ENCODE data around the gene GPX1.
"Not testable (repeated sequence)": the region's sequence is repeated elsewhere in the genome, so short reads cannot be mapped to it uniquely, and the experiment has no call there.

Gene GPX1

DNA sequence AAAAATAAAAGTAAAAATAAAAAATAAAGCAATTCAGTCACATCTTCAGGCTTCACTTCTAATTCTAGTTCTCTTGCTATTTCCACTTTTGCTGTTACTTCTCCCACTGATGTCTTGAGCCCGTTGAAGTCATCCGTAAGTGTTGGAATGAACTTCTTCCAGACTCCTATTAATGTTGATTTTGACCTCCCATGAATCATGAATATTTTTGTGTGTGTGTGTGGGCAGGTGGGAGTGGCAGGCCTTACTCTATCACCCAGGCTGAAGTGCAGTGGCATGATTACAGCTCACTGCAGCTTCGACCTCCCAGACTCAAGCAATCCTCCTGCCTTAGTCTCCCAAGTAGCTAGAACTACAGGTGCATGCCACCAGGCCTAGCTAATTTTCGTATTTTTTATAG lies 29.0 kb downstream of the GPX1 start:
- no peaks in the 10 kb centered on the region for H3K9me3 ChIP-seq (replicated peaks; ENCODE audit: insufficient read depth, low read length)
- H3K27me3 ChIP-seq (replicated peaks; ENCODE audit: insufficient read depth, low read length) = no peaks in the 10 kb centered on the region
- H3K4me2 ChIP-seq (ENCODE audit: low read depth, low read length) = no peak overlapping the region
- no peaks in the 10 kb centered on the region for H4K20me1 ChIP-seq (ENCODE audit: insufficient read depth, low read length)
- H3K9me2 ChIP-seq (replicated peaks; ENCODE audit: insufficient read depth, low read length) = no peaks in the 10 kb centered on the region
- H3K4me3 ChIP-seq (ENCODE audit: low read length) = no peak overlapping the region
- H3K27ac ChIP-seq (ENCODE audit: low read length) = no peak overlapping the region
- H2AFZ ChIP-seq (ENCODE audit: low read length) = no peak overlapping the region
- no peaks in the 10 kb centered on the region for H3K4me1 ChIP-seq (ENCODE audit: low read length)
- H3K9ac ChIP-seq (ENCODE audit: low read length) = no peak overlapping the region
- no peaks in the 10 kb centered on the region for H3F3A ChIP-seq (ENCODE audit: insufficient read depth, low read length)
- H3K36me3 ChIP-seq (replicated peaks; ENCODE audit: insufficient read depth, low read length) = 0 out of 2 replicates have a peak, but pooled peaks cover 4% of the 10 kb centered on the region
- DNase-seq = no peak
- TF ChIP-seq EZH2 (optimal IDR thresholded peaks at IDR 0.05; ENCODE audit: low read depth, low read length) (no peak), EZH2phosphoT487 (IDR thresholded peaks at IDR 0.05; ENCODE audit: low read length) (no peak)
- TF ChIP-seq, protein P1, sequence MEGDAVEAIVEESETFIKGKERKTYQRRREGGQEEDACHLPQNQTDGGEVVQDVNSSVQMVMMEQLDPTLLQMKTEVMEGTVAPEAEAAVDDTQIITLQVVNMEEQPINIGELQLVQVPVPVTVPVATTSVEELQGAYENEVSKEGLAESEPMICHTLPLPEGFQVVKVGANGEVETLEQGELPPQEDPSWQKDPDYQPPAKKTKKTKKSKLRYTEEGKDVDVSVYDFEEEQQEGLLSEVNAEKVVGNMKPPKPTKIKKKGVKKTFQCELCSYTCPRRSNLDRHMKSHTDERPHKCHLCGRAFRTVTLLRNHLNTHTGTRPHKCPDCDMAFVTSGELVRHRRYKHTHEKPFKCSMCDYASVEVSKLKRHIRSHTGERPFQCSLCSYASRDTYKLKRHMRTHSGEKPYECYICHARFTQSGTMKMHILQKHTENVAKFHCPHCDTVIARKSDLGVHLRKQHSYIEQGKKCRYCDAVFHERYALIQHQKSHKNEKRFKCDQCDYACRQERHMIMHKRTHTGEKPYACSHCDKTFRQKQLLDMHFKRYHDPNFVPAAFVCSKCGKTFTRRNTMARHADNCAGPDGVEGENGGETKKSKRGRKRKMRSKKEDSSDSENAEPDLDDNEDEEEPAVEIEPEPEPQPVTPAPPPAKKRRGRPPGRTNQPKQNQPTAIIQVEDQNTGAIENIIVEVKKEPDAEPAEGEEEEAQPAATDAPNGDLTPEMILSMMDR (IDR thresholded peaks at IDR 0.05; ENCODE audit: low read length) = no peak
- H3K79me2 ChIP-seq (ENCODE audit: low read length) = 0 out of 2 replicates have a peak, but pooled peaks cover under 1% of the 10 kb centered on the region

DNA sequence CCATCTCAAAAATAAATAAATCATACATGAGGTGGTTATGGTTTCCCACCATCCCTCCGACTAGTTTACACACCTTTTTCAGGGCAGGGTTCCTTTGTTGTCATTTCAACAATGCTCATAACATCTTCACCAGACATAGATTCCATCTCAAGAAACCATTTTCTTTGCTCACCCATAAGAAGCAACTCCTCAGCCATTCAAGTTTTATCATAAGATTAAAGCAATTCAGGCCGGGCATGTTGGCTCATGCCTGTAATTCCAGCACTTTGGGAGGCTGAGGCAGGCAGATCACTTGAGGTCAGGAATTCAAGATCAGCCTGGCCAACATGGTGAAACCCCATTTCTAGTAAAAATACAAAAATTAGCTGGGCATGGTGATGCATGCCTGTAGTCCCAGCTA lies 29.8 kb downstream of the GPX1 start:
- H3K4me2 ChIP-seq (ENCODE audit: low read depth, low read length); H3K27me3 ChIP-seq (replicated peaks; ENCODE audit: insufficient read depth, low read length); H4K20me1 ChIP-seq (ENCODE audit: insufficient read depth, low read length); H3K9ac ChIP-seq (ENCODE audit: low read length); H3F3A ChIP-seq (ENCODE audit: insufficient read depth, low read length); H3K4me3 ChIP-seq (ENCODE audit: low read length); H3K79me2 ChIP-seq (ENCODE audit: low read length); H3K9me2 ChIP-seq (replicated peaks; ENCODE audit: insufficient read depth, low read length); H3K9me3 ChIP-seq (replicated peaks; ENCODE audit: insufficient read depth, low read length); H3K36me3 ChIP-seq (replicated peaks; ENCODE audit: insufficient read depth, low read length); DNase-seq; H3K27ac ChIP-seq (ENCODE audit: low read length); H3K4me1 ChIP-seq (ENCODE audit: low read length); H2AFZ ChIP-seq (ENCODE audit: low read length): not testable (repeated sequence)

DNA sequence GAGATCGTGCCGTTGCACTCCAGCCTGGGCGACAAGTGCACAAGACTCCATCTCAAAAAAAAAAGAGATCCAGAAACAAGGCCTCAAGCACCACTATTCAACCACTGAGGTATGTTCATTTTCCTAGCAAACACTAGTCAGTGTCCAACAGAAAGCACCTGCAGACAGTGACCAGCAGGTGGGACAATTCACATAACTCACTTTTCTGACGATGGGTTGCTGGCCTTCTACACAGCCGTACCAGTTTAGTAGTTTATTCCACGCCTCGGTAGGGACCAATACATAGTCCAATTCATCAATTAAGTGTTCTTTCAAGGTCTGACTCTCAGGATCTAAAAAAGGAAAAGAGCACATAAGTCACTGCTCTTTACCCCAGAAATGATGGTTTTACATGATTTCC lies 30.7 kb downstream of the GPX1 start:
- Histone ChIP-seq H3K4me1 (ENCODE audit: low read length) (no peaks in the 10 kb centered on the region), H3K9me3 (replicated peaks; ENCODE audit: insufficient read depth, low read length) (no peaks in the 10 kb centered on the region), H3K27ac (ENCODE audit: low read length) (no peak overlapping the region), H4K20me1 (ENCODE audit: insufficient read depth, low read length) (no peaks in the 10 kb centered on the region), H3K4me3 (ENCODE audit: low read length) (no peak overlapping the region), H3K9ac (ENCODE audit: low read length) (no peak overlapping the region), H3F3A (ENCODE audit: insufficient read depth, low read length) (no peaks in the 10 kb centered on the region), H2AFZ (ENCODE audit: low read length) (no peak overlapping the region), H3K79me2 (ENCODE audit: low read length) (peaks cover 4% of the 10 kb centered on the region; the same call in 1 of the 2 replicates), H3K27me3 (replicated peaks; ENCODE audit: insufficient read depth, low read length) (no peaks in the 10 kb centered on the region), H3K9me2 (replicated peaks; ENCODE audit: insufficient read depth, low read length) (no peaks in the 10 kb centered on the region), H3K36me3 (replicated peaks; ENCODE audit: insufficient read depth, low read length) (0 out of 2 replicates have a peak, but pooled peaks cover 4% of the 10 kb centered on the region), H3K4me2 (ENCODE audit: low read depth, low read length) (no peak overlapping the region)
- TF ChIP-seq EZH2 (optimal IDR thresholded peaks at IDR 0.05; ENCODE audit: low read depth, low read length) (no peak), EZH2phosphoT487 (IDR thresholded peaks at IDR 0.05; ENCODE audit: low read length) (no peak)
- TF ChIP-seq, protein P1 (IDR thresholded peaks at IDR 0.05; ENCODE audit: low read length) = peak; percentile 29; the same call in 1 of the 2 replicates
- DNase-seq = no peak

GRCh38 chr3:49324768-49325167 lies 33.4 kb downstream of the GPX1 start:
- no peaks in the 10 kb centered on the region for H3K9me2 ChIP-seq (replicated peaks; ENCODE audit: insufficient read depth, low read length)
- H3K9me3 ChIP-seq (replicated peaks; ENCODE audit: insufficient read depth, low read length) = no peaks in the 10 kb centered on the region
- no peak overlapping the region for H3K27ac ChIP-seq (ENCODE audit: low read length)
- no peak for DNase-seq
- no peak overlapping the region for H2AFZ ChIP-seq (ENCODE audit: low read length)
- H3K9ac ChIP-seq (ENCODE audit: low read length) = no peak overlapping the region
- H3K27me3 ChIP-seq (replicated peaks; ENCODE audit: insufficient read depth, low read length) = no peaks in the 10 kb centered on the region
- H4K20me1 ChIP-seq (ENCODE audit: insufficient read depth, low read length) = no peaks in the 10 kb centered on the region
- H3F3A ChIP-seq (ENCODE audit: insufficient read depth, low read length) = no peaks in the 10 kb centered on the region
- TF ChIP-seq EZH2phosphoT487 (IDR thresholded peaks at IDR 0.05; ENCODE audit: low read length) = no peak
- TF ChIP-seq EZH2 (optimal IDR thresholded peaks at IDR 0.05; ENCODE audit: low read depth, low read length) = no peak
- TF ChIP-seq, protein P1 (IDR thresholded peaks at IDR 0.05; ENCODE audit: low read length) = no peak
- no peak overlapping the region for H3K4me3 ChIP-seq (ENCODE audit: low read length)
- H3K4me2 ChIP-seq (ENCODE audit: low read depth, low read length) = no peak overlapping the region
- H3K4me1 ChIP-seq (ENCODE audit: low read length) = no peaks in the 10 kb centered on the region
- peaks cover 4% of the 10 kb centered on the region; the same call in 1 of the 2 replicates for H3K36me3 ChIP-seq (replicated peaks; ENCODE audit: insufficient read depth, low read length)
- H3K79me2 ChIP-seq (ENCODE audit: low read length) = peaks cover 7% of the 10 kb centered on the region; the same call in 1 of the 2 replicates

All from MM.1S (cell line).